ENCODE data around the gene BEX5.
"Not testable (repeated sequence)": the region's sequence is repeated elsewhere in the genome, so short reads cannot be mapped to it uniquely, and the experiment has no call there.

Gene BEX5

GRCh38 chrX:102154218-102154860 is 1.4 kb downstream of the BEX5 start:
- no peaks in the 10 kb centered on the region for H3K79me2 ChIP-seq (ENCODE audit: insufficient read depth, low read length)
- H3K27ac ChIP-seq (ENCODE audit: low read depth, low read length), result no peak overlapping the region
- H3K36me3 ChIP-seq (ENCODE audit: low read length), result no peaks in the 10 kb centered on the region
- no peaks in the 10 kb centered on the region for H3K27me3 ChIP-seq (ENCODE audit: low read length)
- H3K9me3 ChIP-seq (ENCODE audit: insufficient read depth, low read length), result no peaks in the 10 kb centered on the region
- H3F3A ChIP-seq (ENCODE audit: insufficient read depth), result no peaks in the 10 kb centered on the region
- no peaks in the 10 kb centered on the region for H3K9me2 ChIP-seq (replicated peaks; ENCODE audit: insufficient read depth, low read length)
- TF ChIP-seq CTCF (IDR thresholded peaks at IDR 0.05; ENCODE audit: insufficient read depth, low read length, poor library complexity, severe bottlenecking) (no peak), EZH2phosphoT487 (conservative IDR thresholded peaks at IDR 0.05; ENCODE audit: low read length) (no peak)
- no peak overlapping the region for H3K4me2 ChIP-seq (ENCODE audit: low read depth, low read length, poor library complexity, severe bottlenecking)
- no peak overlapping the region for H3K4me3 ChIP-seq (ENCODE audit: insufficient read depth, low read length, poor library complexity, severe bottlenecking)
- no peaks in the 10 kb centered on the region for H4K20me1 ChIP-seq (ENCODE audit: low read depth, low read length)
- H3K9ac ChIP-seq (ENCODE audit: low read length), result no peak overlapping the region
- no peak overlapping the region for H2AFZ ChIP-seq (ENCODE audit: low read depth, low read length, severe bottlenecking)

DNA sequence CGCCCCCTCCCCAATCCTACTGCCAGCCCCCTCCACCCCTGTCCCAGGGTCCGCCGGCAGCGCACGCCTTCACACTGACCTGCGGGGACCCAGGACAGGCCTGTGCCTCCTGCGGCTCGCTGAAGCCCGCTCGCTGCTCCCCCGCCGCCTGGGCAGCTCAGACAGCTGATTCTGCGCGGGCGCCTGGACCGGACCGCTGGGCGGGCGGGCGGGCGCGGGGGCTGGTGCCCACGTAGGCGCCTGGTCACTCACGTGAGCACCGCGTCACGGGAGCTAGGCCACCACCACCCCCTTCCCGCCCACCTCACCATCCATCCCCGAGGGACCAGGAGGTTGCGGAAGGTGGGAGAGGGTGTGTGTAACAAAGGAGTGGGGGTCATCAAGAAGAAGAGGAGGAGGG is 13.5 kb downstream of the BEX5 start, which contains the start of gene TCEAL6:
Gene TCEAL6 (minus strand): TSS at position 208 of the 400 bp plus-strand sequence.
- H3F3A ChIP-seq (ENCODE audit: insufficient read depth); H3K9me3 ChIP-seq (ENCODE audit: insufficient read depth, low read length); H3K4me2 ChIP-seq (ENCODE audit: low read depth, low read length, poor library complexity, severe bottlenecking); H4K20me1 ChIP-seq (ENCODE audit: low read depth, low read length); H3K4me3 ChIP-seq (ENCODE audit: insufficient read depth, low read length, poor library complexity, severe bottlenecking); H3K27ac ChIP-seq (ENCODE audit: low read depth, low read length); H2AFZ ChIP-seq (ENCODE audit: low read depth, low read length, severe bottlenecking); H3K9me2 ChIP-seq (replicated peaks; ENCODE audit: insufficient read depth, low read length); H3K27me3 ChIP-seq (ENCODE audit: low read length); H3K79me2 ChIP-seq (ENCODE audit: insufficient read depth, low read length); H3K36me3 ChIP-seq (ENCODE audit: low read length); H3K9ac ChIP-seq (ENCODE audit: low read length): not testable (repeated sequence)

DNA sequence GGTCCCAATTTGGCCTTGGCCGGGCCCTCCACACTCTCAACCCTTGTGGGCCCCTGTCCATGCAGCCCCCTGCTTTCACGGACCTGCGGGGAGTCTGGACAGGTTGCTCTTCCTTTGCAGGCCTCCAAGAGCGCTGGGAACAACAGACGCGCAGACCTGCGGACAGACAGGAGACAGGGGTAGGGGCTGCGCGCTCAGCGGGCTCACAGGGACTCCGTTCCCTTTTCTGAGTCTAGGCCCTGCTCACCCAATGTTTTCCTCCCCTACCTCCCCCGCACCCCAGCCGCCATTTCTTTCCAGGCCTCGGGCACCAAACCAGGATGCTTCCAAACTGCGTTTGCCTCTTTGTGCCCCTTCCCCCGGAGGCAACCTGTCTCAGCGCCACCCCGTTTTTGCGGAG is 14.1 kb downstream of the BEX5 start:
- not testable (repeated sequence) for H3K9me3 ChIP-seq (ENCODE audit: insufficient read depth, low read length); H3K79me2 ChIP-seq (ENCODE audit: insufficient read depth, low read length); H3F3A ChIP-seq (ENCODE audit: insufficient read depth); H3K9ac ChIP-seq (ENCODE audit: low read length); H3K36me3 ChIP-seq (ENCODE audit: low read length); H3K27me3 ChIP-seq (ENCODE audit: low read length); H3K27ac ChIP-seq (ENCODE audit: low read depth, low read length); H3K4me2 ChIP-seq (ENCODE audit: low read depth, low read length, poor library complexity, severe bottlenecking); H4K20me1 ChIP-seq (ENCODE audit: low read depth, low read length); H2AFZ ChIP-seq (ENCODE audit: low read depth, low read length, severe bottlenecking); H3K4me3 ChIP-seq (ENCODE audit: insufficient read depth, low read length, poor library complexity, severe bottlenecking); H3K9me2 ChIP-seq (replicated peaks; ENCODE audit: insufficient read depth, low read length)

GRCh38 chrX:102140876-102141275 is 14.9 kb downstream of the BEX5 start:
- not testable (repeated sequence) for H3K4me3 ChIP-seq (ENCODE audit: insufficient read depth, low read length, poor library complexity, severe bottlenecking); H4K20me1 ChIP-seq (ENCODE audit: low read depth, low read length); H3K4me2 ChIP-seq (ENCODE audit: low read depth, low read length, poor library complexity, severe bottlenecking); H3K36me3 ChIP-seq (ENCODE audit: low read length); H2AFZ ChIP-seq (ENCODE audit: low read depth, low read length, severe bottlenecking); H3F3A ChIP-seq (ENCODE audit: insufficient read depth); H3K9ac ChIP-seq (ENCODE audit: low read length); H3K27me3 ChIP-seq (ENCODE audit: low read length); H3K9me3 ChIP-seq (ENCODE audit: insufficient read depth, low read length); H3K27ac ChIP-seq (ENCODE audit: low read depth, low read length); H3K9me2 ChIP-seq (replicated peaks; ENCODE audit: insufficient read depth, low read length); H3K79me2 ChIP-seq (ENCODE audit: insufficient read depth, low read length)

- Histone ChIP-seq H3K36me3 (ENCODE audit: low read length) (no peaks in the 10 kb centered on the region), H3K79me2 (ENCODE audit: insufficient read depth, low read length) (no peaks in the 10 kb centered on the region), H3K27ac (ENCODE audit: low read depth, low read length) (no peak overlapping the region), H2AFZ (ENCODE audit: low read depth, low read length, severe bottlenecking) (no peak overlapping the region), H3K9me2 (replicated peaks; ENCODE audit: insufficient read depth, low read length) (no peaks in the 10 kb centered on the region), H3K9me3 (ENCODE audit: insufficient read depth, low read length) (no peaks in the 10 kb centered on the region), H3K4me3 (ENCODE audit: insufficient read depth, low read length, poor library complexity, severe bottlenecking) (no peak overlapping the region), H3K9ac (ENCODE audit: low read length) (no peak overlapping the region), H3K27me3 (ENCODE audit: low read length) (no peaks in the 10 kb centered on the region), H4K20me1 (ENCODE audit: low read depth, low read length) (no peaks in the 10 kb centered on the region), H3F3A (ENCODE audit: insufficient read depth) (no peaks in the 10 kb centered on the region), H3K4me2 (ENCODE audit: low read depth, low read length, poor library complexity, severe bottlenecking) (no peak overlapping the region)
- no peak for TF ChIP-seq EZH2phosphoT487 (conservative IDR thresholded peaks at IDR 0.05; ENCODE audit: low read length)
- TF ChIP-seq CTCF (IDR thresholded peaks at IDR 0.05; ENCODE audit: insufficient read depth, low read length, poor library complexity, severe bottlenecking), result no peak
Observed at GRCh38 chrX:102138064-102138463, 17.7 kb downstream of the BEX5 start.

All from SU-DHL-6 (cell line).